Measurements from ENCODE around the gene NFYB.
"Not testable (repeated sequence)": the region's sequence is repeated elsewhere in the genome, so short reads cannot be mapped to it uniquely, and the experiment has no call there.

Gene NFYB

GRCh38 chr12:104137902-104138796 is at the start of gene NFYB:
TSS of gene NFYB (minus strand) at chr12:104138210. CDS start at chr12:104135453, 2,757 bp downstream.
- H3K4me1 ChIP-seq (ENCODE audit: insufficient read depth, low read length), result peaks cover 19% of the 10 kb centered on the region
- H3K4me3 ChIP-seq (ENCODE audit: low read length), result peak within 1 kb of the TSS; percentile 92
- H3K27me3 ChIP-seq (ENCODE audit: insufficient read depth, low read length), result peaks cover 6% of the 10 kb centered on the region; the same call in 1 of the 2 replicates
- peak within 1 kb of the TSS; percentile 96 for H3K9ac ChIP-seq (ENCODE audit: low read depth, low read length)
- H3K36me3 ChIP-seq (ENCODE audit: insufficient read depth, low read depth, low read length), result peaks cover 21% of the 10 kb centered on the region
- no peaks in the 10 kb centered on the region for H3K9me3 ChIP-seq (ENCODE audit: insufficient read depth, low read depth, low read length)
- peak within 1 kb of the TSS; percentile 75 for H3K27ac ChIP-seq (ENCODE audit: low read length)

DNA sequence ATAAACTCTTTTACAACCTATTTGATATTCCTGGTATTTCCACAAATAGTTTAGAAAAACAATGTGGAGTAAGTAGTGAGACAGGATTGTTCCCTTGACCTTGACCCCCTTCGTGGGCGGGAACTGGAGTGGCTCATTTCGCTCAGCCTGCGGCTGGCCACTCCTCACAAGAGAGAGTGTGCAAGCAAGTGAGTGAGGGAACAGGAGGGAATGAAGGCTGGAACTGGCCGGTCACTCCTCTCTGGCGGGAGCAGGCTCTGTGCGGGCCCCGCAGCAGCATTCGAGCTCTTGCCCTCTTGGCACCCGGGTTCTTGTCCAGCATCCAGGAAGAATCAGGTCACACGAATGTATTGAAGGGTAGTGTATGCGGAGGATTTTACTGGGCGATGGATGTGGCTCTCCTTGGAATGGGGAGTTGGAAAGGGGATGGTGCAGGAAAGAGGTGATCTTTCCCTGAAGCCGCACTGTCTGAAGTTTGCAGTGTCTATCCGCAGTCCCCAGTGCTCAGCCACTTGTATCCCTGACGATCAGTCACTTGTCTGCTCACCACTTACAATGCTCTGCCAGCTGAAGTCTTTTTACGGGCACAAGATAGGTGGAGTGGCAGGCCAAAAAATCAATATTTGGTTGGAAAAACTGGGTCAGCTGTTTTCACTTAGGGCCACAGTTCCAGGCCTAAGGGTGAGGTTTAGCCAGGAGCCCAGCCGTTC is 49.6 kb upstream of the NFYB start:
- Histone ChIP-seq H3K36me3 (ENCODE audit: insufficient read depth, low read depth, low read length) (no peaks in the 10 kb centered on the region), H3K27ac (ENCODE audit: low read length) (no peak overlapping the region), H3K27me3 (ENCODE audit: insufficient read depth, low read length) (no peaks in the 10 kb centered on the region), H3K4me3 (ENCODE audit: low read length) (no peak overlapping the region), H3K9ac (ENCODE audit: low read depth, low read length) (no peak overlapping the region), H3K9me3 (ENCODE audit: insufficient read depth, low read depth, low read length) (peaks cover 11% of the 10 kb centered on the region), H3K4me1 (ENCODE audit: insufficient read depth, low read length) (no peaks in the 10 kb centered on the region)

DNA sequence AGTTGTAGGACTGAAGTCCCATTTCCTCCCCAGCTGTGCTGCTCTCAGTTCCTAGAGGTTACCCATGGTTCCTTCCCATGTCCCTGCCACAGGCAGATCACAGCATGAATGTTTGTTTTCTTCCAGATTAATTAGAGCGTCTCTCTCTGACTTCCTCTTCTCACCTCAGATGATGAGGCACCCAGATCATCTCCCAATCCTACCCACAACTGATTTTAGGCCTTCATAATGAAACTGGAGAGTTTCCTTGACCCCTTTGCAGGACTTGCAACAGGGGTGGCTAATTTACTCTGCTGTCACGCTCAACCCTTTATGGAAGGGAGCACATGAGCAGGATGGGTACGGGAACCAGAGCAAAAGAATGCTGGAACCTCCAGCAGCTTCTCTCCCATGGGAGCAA is 45.4 kb upstream of the NFYB start:
- Histone ChIP-seq H3K36me3 (ENCODE audit: insufficient read depth, low read depth, low read length) (no peaks in the 10 kb centered on the region), H3K4me1 (ENCODE audit: insufficient read depth, low read length) (no peaks in the 10 kb centered on the region), H3K9ac (ENCODE audit: low read depth, low read length) (no peak overlapping the region), H3K9me3 (ENCODE audit: insufficient read depth, low read depth, low read length) (peaks cover 11% of the 10 kb centered on the region), H3K4me3 (ENCODE audit: low read length) (no peak overlapping the region), H3K27me3 (ENCODE audit: insufficient read depth, low read length) (no peaks in the 10 kb centered on the region), H3K27ac (ENCODE audit: low read length) (no peak overlapping the region)

DNA sequence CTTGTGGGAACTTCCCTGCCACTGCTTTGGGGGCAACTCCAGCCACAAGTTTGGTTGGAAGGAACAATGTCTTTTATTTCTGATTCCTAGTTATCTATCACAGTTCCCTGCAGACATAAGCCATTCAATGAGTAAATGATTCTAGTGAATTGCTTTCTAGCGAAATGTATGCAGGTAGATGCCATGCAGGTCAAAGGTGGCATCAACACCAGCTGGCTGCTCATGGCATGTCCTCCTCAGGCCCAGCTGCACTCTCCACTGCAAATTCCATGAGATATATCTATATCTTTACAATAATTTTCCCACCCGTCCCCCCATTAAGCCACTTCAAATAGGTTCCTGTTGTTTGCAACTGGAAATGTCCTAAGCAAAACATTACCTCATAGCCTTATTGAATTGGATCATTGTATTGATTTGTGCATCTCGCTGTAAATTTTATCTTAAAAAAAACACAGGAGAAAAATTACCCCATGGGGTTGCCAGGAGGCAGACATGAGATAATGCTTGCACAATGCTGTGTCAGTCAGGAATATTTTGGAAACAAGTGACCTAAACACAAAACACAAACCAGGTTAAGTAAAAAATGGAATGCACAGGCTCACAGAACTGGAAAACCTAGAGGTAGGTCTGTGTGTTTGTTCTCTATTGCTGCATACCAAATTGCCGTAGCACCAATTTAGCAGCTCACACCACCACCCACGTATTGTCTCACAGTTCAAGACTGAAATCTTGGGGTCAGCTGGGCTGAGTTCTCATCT is 44.8 kb upstream of the NFYB start:
- H3K27me3 ChIP-seq (ENCODE audit: insufficient read depth, low read length), result no peaks in the 10 kb centered on the region
- H3K9ac ChIP-seq (ENCODE audit: low read depth, low read length), result no peak overlapping the region
- peaks cover 11% of the 10 kb centered on the region for H3K9me3 ChIP-seq (ENCODE audit: insufficient read depth, low read depth, low read length)
- H3K27ac ChIP-seq (ENCODE audit: low read length), result no peak overlapping the region
- H3K36me3 ChIP-seq (ENCODE audit: insufficient read depth, low read depth, low read length), result no peaks in the 10 kb centered on the region
- H3K4me3 ChIP-seq (ENCODE audit: low read length), result no peak overlapping the region
- H3K4me1 ChIP-seq (ENCODE audit: insufficient read depth, low read length), result no peaks in the 10 kb centered on the region

DNA sequence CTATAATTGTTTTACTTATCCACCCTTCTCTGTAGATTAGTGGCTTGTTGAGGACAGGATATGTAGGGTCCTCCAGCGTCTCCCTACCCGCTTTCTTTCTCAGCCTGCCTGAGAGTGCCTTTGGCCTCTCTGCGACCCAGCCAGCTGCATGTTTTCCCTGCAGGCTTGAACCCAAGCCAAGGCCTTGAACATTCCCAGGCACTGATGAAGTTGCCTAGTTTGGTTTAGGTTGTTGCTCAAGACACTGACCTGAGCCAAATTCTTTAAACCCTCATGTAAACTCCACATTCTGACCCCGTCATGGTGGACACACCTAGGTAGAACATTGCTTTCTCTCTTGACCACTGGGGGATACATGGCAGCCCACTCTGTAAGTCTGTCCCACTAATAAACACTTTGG is 44.1 kb upstream of the NFYB start:
- H3K36me3 ChIP-seq (ENCODE audit: insufficient read depth, low read depth, low read length), result no peaks in the 10 kb centered on the region
- no peaks in the 10 kb centered on the region for H3K4me1 ChIP-seq (ENCODE audit: insufficient read depth, low read length)
- peaks cover 11% of the 10 kb centered on the region for H3K9me3 ChIP-seq (ENCODE audit: insufficient read depth, low read depth, low read length)
- no peaks in the 10 kb centered on the region for H3K27me3 ChIP-seq (ENCODE audit: insufficient read depth, low read length)
- H3K9ac ChIP-seq (ENCODE audit: low read depth, low read length), result no peak overlapping the region
- H3K27ac ChIP-seq (ENCODE audit: low read length), result no peak overlapping the region
- no peak overlapping the region for H3K4me3 ChIP-seq (ENCODE audit: low read length)

- Histone ChIP-seq H3K27ac (ENCODE audit: low read length) (no peak overlapping the region), H3K9ac (ENCODE audit: low read depth, low read length) (no peak overlapping the region), H3K9me3 (ENCODE audit: insufficient read depth, low read depth, low read length) (peaks cover 11% of the 10 kb centered on the region), H3K36me3 (ENCODE audit: insufficient read depth, low read depth, low read length) (no peaks in the 10 kb centered on the region), H3K4me3 (ENCODE audit: low read length) (no peak overlapping the region), H3K27me3 (ENCODE audit: insufficient read depth, low read length) (no peaks in the 10 kb centered on the region), H3K4me1 (ENCODE audit: insufficient read depth, low read length) (no peaks in the 10 kb centered on the region)
Measured at GRCh38 chr12:104181313-104181712, 43.3 kb upstream of the NFYB start.

- no peak overlapping the region for H3K4me3 ChIP-seq (ENCODE audit: low read length)
- H3K9me3 ChIP-seq (ENCODE audit: insufficient read depth, low read depth, low read length), result peaks cover 11% of the 10 kb centered on the region
- no peak overlapping the region for H3K9ac ChIP-seq (ENCODE audit: low read depth, low read length)
- H3K36me3 ChIP-seq (ENCODE audit: insufficient read depth, low read depth, low read length), result no peaks in the 10 kb centered on the region
- no peak overlapping the region for H3K27ac ChIP-seq (ENCODE audit: low read length)
- no peaks in the 10 kb centered on the region for H3K27me3 ChIP-seq (ENCODE audit: insufficient read depth, low read length)
- H3K4me1 ChIP-seq (ENCODE audit: insufficient read depth, low read length), result no peaks in the 10 kb centered on the region
Measured at GRCh38 chr12:104180374-104180773, 42.4 kb upstream of the NFYB start.

DNA sequence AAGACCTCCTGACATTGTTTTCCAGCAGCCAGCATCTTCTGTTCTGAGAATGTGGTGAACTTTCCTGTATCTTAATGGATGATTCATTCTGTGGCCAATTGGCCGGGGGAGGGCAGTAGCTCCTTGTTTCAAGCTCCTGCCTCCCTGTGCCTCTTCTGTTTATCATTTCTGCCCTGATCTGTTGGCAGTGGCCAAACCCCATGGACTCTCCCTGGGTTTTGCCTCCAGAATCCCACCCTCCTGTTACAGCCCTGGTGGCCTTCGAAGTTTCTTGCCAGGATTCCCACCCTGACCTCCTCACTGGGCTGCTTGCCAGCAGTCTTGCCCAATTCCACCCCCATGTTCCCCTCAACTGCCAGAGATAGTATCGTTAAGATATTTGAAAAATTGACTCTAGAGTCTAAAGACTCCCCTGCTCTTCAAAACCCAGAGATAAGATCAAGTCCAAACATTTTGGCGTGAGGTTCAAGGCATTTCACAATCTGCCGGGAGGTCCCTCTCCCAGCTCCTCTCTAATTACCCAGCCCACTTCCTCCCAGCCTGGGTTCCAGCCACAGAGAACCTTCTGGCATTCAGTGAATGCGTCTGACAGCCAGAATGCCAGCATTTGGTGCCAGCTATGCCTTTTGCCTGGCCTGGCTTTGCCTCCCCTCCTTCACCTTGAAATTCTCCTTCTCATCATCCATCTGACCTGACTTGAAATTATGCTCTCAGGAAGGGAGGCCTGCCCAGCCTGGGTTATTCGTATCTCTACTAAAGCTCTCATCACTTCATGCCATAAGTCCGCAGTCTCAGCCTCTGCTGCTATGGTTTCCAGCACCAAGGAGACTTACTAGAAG is 39.9 kb upstream of the NFYB start:
- no peak overlapping the region for H3K27ac ChIP-seq (ENCODE audit: low read length)
- no peaks in the 10 kb centered on the region for H3K9me3 ChIP-seq (ENCODE audit: insufficient read depth, low read depth, low read length)
- no peaks in the 10 kb centered on the region for H3K27me3 ChIP-seq (ENCODE audit: insufficient read depth, low read length)
- H3K9ac ChIP-seq (ENCODE audit: low read depth, low read length), result no peak overlapping the region
- H3K36me3 ChIP-seq (ENCODE audit: insufficient read depth, low read depth, low read length), result no peaks in the 10 kb centered on the region
- no peaks in the 10 kb centered on the region for H3K4me1 ChIP-seq (ENCODE audit: insufficient read depth, low read length)
- H3K4me3 ChIP-seq (ENCODE audit: low read length), result no peak overlapping the region

GRCh38 chr12:104177336-104177662 is 39.3 kb upstream of the NFYB start:
- Histone ChIP-seq H3K27ac (ENCODE audit: low read length) (no peak overlapping the region), H3K9ac (ENCODE audit: low read depth, low read length) (no peak overlapping the region), H3K27me3 (ENCODE audit: insufficient read depth, low read length) (no peaks in the 10 kb centered on the region), H3K4me3 (ENCODE audit: low read length) (no peak overlapping the region), H3K36me3 (ENCODE audit: insufficient read depth, low read depth, low read length) (no peaks in the 10 kb centered on the region), H3K9me3 (ENCODE audit: insufficient read depth, low read depth, low read length) (no peaks in the 10 kb centered on the region), H3K4me1 (ENCODE audit: insufficient read depth, low read length) (no peaks in the 10 kb centered on the region)

GRCh38 chr12:104175726-104176247 is 37.8 kb upstream of the NFYB start:
- Histone ChIP-seq H3K27me3 (ENCODE audit: insufficient read depth, low read length) (no peaks in the 10 kb centered on the region), H3K36me3 (ENCODE audit: insufficient read depth, low read depth, low read length) (no peaks in the 10 kb centered on the region), H3K4me3 (ENCODE audit: low read length) (no peak overlapping the region), H3K9me3 (ENCODE audit: insufficient read depth, low read depth, low read length) (no peaks in the 10 kb centered on the region), H3K27ac (ENCODE audit: low read length) (no peak overlapping the region), H3K9ac (ENCODE audit: low read depth, low read length) (no peak overlapping the region), H3K4me1 (ENCODE audit: insufficient read depth, low read length) (no peaks in the 10 kb centered on the region)

DNA sequence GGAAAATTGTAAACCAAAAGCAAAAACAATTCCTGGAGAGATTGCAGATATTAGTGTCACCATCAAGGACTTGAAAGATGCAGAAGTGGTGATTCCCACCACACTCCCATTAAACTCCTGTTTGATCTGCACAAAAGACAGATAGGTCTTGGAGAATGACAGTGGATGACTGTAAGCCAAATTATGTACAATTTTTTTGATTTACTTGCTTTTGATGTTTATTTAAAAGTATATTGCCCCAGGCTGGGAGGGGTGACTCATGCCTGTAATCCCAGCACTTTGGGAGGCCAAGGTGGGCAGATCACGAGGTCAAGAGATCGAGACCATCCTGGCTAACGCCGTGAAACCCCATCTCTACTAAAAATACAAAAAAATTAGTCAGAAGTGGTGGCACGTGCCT is 35.8 kb upstream of the NFYB start:
- not testable (repeated sequence) for H3K27me3 ChIP-seq (ENCODE audit: insufficient read depth, low read length); H3K9ac ChIP-seq (ENCODE audit: low read depth, low read length)

More for the DNA sequence above, 35.8 kb upstream of the NFYB start:
- not testable (repeated sequence) for H3K4me1 ChIP-seq (ENCODE audit: insufficient read depth, low read length); H3K9me3 ChIP-seq (ENCODE audit: insufficient read depth, low read depth, low read length); H3K27ac ChIP-seq (ENCODE audit: low read length); H3K4me3 ChIP-seq (ENCODE audit: low read length); H3K36me3 ChIP-seq (ENCODE audit: insufficient read depth, low read depth, low read length)
